Endothelial cell (in vitro differentiated cells): ENCODE measurements around the gene SLC16A11. TPM values are rescaled to one million over a fixed set of nuclear protein-coding genes. Genes with fewer than 3 reads are reported as not detected.

ENCODE experiments used
- DNase-seq: peaks from one replicate; pipeline ENCODE4 v3.0.0; 2021; ENCODE audit warnings: low spot score
- H3K27ac Mint-ChIP-seq: one replicate; pipeline ENCODE4 v1.8.0; 2021; ENCODE audit warnings: mixed read lengths, inconsistent platforms; ENCODE audit not compliant: unreplicated experiment
- H3K27me3 Mint-ChIP-seq: one replicate; pipeline ENCODE4 v1.8.0; 2021; ENCODE audit warnings: mild to moderate bottlenecking, moderate library complexity, mixed read lengths, inconsistent platforms; ENCODE audit not compliant: unreplicated experiment
- H3K36me3 Mint-ChIP-seq: one replicate; pipeline ENCODE4 v1.8.0; 2021; ENCODE audit warnings: mild to moderate bottlenecking, low read depth, mixed read lengths, inconsistent platforms; ENCODE audit not compliant: unreplicated experiment
- H3K4me1 Mint-ChIP-seq: one replicate; pipeline ENCODE4 v1.8.0; 2021; ENCODE audit warnings: mild to moderate bottlenecking, mixed read lengths, inconsistent platforms; ENCODE audit not compliant: unreplicated experiment
- H3K4me3 Mint-ChIP-seq: one replicate; pipeline ENCODE4 v1.8.0; 2021; ENCODE audit warnings: mild to moderate bottlenecking, mixed read lengths, inconsistent platforms; ENCODE audit not compliant: unreplicated experiment
- H3K9me3 Mint-ChIP-seq: one replicate; pipeline ENCODE4 v1.8.0; 2021; ENCODE audit warnings: mixed read lengths, inconsistent platforms; ENCODE audit not compliant: unreplicated experiment
- total RNA-seq: library from RNA; stranded (reverse); fragmentation: NEBNext Ultra II Directional; extraction: Animal tissue kit (Norgen Biotek cat#: 25700); gene quantifications from one replicate; pipeline ENCODE4 v1.2.1, GENCODE V29; 2021; ENCODE audit not compliant: unreplicated experiment
- TF ChIP-seq, protein P1 (sequence below): fragments of 200-600 bp; sonication (generic); IDR thresholded peaks from one replicate; pipeline ENCODE4 v1.5.0; 2021; ENCODE audit warnings: antibody characterized with exemption; ENCODE audit not compliant: unreplicated experiment

Gene SLC16A11
- total RNA-seq, 1 donor from 2014 or later: 0.33 TPM

- TF ChIP-seq, protein P1, sequence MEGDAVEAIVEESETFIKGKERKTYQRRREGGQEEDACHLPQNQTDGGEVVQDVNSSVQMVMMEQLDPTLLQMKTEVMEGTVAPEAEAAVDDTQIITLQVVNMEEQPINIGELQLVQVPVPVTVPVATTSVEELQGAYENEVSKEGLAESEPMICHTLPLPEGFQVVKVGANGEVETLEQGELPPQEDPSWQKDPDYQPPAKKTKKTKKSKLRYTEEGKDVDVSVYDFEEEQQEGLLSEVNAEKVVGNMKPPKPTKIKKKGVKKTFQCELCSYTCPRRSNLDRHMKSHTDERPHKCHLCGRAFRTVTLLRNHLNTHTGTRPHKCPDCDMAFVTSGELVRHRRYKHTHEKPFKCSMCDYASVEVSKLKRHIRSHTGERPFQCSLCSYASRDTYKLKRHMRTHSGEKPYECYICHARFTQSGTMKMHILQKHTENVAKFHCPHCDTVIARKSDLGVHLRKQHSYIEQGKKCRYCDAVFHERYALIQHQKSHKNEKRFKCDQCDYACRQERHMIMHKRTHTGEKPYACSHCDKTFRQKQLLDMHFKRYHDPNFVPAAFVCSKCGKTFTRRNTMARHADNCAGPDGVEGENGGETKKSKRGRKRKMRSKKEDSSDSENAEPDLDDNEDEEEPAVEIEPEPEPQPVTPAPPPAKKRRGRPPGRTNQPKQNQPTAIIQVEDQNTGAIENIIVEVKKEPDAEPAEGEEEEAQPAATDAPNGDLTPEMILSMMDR: no peak
- DNase-seq: no peak
- peaks cover 4% of the 10 kb centered on the region for H3K27me3 Mint-ChIP-seq
- H3K4me1 Mint-ChIP-seq: peaks cover 51% of the 10 kb centered on the region
- H3K36me3 Mint-ChIP-seq: peaks cover 21% of the 10 kb centered on the region
- no peak overlapping the region for H3K4me3 Mint-ChIP-seq
- H3K27ac Mint-ChIP-seq: no peak overlapping the region
- H3K9me3 Mint-ChIP-seq: no peaks in the 10 kb centered on the region
Observed at GRCh38 chr17:7081341-7082062, 37.6 kb upstream of the SLC16A11 start.

DNA sequence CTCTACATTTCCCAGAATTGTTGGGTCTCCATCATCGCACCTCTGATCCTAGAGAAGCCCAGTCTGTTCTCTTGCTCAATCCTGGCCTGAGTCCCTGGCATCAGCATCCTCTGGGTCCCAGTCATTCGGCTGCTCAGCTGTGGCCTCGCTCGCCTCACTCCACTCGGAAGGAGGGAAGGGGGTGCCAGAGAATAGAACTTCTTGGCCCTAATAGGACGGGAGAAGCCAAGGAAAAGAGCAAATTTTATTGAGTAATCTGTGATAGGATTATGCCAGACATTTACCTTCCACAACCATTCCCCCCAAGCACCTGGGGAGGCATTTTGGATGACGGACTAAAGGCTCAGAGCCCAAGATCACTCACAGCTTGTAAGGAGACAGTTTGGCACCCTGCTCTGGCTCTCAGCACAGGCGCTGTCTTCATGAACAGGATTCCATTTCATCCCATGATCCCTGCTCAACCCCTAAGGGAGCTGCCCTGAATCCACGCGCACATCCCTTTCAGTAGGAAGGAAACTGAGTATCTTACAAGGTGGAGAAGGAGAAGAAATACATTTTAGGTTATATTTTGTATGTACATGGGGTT is 36.7 kb upstream of the SLC16A11 start:
- H3K4me3 Mint-ChIP-seq: no peak overlapping the region
- peaks cover 21% of the 10 kb centered on the region for H3K36me3 Mint-ChIP-seq
- H3K27me3 Mint-ChIP-seq: peaks cover 3% of the 10 kb centered on the region
- H3K4me1 Mint-ChIP-seq: peaks cover 51% of the 10 kb centered on the region
- TF ChIP-seq, protein P1: no peak
- no peak for DNase-seq
- H3K27ac Mint-ChIP-seq: peak overlapping the region; percentile 17
- H3K9me3 Mint-ChIP-seq: no peaks in the 10 kb centered on the region

GRCh38 chr17:7079581-7080455 is 35.9 kb upstream of the SLC16A11 start, which contains the start of gene CLEC10A:
CLEC10A (minus strand) TSS chr17:7080251; CDS start chr17:7078812, 1,439 bp downstream.
- DNase-seq: no peak
- Mint-ChIP-seq H3K9me3 (no peaks in the 10 kb centered on the region), H3K4me1 (peaks cover 51% of the 10 kb centered on the region), H3K36me3 (peaks cover 28% of the 10 kb centered on the region), H3K27me3 (peaks cover 3% of the 10 kb centered on the region), H3K27ac (peak within 1 kb of the TSS; percentile 57), H3K4me3 (no peak within 1 kb of the TSS)
- TF ChIP-seq, protein P1: no peak

GRCh38 chr17:7078711-7079110 is 34.8 kb upstream of the SLC16A11 start:
- peaks cover 45% of the 10 kb centered on the region for H3K4me1 Mint-ChIP-seq
- H3K9me3 Mint-ChIP-seq: no peaks in the 10 kb centered on the region
- peak overlapping the region; percentile 61 for H3K27ac Mint-ChIP-seq
- H3K27me3 Mint-ChIP-seq: peaks cover 3% of the 10 kb centered on the region
- TF ChIP-seq, protein P1: no peak
- peak overlapping the region; percentile 45 for H3K4me3 Mint-ChIP-seq
- DNase-seq: no peak
- peaks cover 39% of the 10 kb centered on the region for H3K36me3 Mint-ChIP-seq
